Endometrial microvascular endothelial cells (primary cell): ENCODE measurements around the gene GOLGA8K. TPM values are rescaled to one million over a fixed set of nuclear protein-coding genes. Genes with fewer than 3 reads are reported as not detected.
"Not testable (repeated sequence)": the region's sequence is repeated elsewhere in the genome, so short reads cannot be mapped to it uniquely, and the experiment has no call there.

Experiments used
- in situ Hi-C: cut with HindIII; loops from 2 replicates; pipeline ENCODE4 v1.10.0; 2017; ENCODE audit warnings: low sequenced_read_pairs, low pct_unique_long_range_greater_than_20kb; ENCODE audit errors: inconsistent ontology term
- total RNA-seq: library from RNA; depleted of rRNA; stranded (reverse); fragments of >200 nt; gene quantifications from one replicate; pipeline ENCODE4 v1.2.3, GENCODE V29; 2015; ENCODE audit errors: inconsistent ontology term

Gene GOLGA8K
- total RNA-seq, 1 donor from 2014 or later: not detected

DNA sequence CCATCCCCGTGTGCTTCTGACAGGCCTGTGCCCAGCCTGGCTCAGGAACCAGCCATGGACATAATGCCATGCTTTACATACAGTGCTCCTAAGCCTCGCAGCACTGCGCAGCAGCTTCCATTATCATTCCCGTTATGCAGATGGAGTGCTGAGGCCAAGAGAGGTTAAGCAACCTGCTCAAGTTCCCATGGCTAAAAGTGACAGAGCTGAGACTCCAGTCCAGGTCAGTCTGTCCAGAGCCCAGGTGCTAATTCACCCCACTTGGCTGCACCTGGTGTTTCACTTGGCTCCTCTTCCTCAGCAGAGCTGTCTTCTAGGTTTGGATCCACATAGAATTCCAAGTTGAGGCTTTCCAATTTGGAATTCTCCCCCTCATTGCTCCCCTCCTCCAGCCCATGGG lies 41.4 kb downstream of the GOLGA8K start:
- in situ Hi-C loops: not testable (repeated sequence)

DNA sequence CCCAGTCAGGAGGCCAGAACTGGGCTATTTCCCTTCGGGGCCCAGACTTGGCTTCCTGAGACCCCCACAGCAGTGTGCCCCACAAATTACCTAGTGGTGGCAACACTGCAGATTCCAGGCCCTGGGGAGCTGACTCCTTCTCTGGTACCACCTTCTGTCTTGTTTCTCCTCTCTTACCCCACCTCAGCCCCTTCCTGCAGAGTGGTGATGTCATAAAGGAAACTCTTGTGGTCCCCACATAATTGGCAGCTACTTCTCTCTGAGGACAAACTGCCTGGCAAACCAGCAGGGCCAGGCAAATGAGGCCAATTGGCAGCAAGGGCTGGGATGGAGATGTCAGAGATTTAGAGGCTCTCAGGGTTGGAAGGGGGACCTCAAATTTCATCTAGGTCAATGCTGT lies 44.6 kb downstream of the GOLGA8K start:
- in situ Hi-C loops: not testable (repeated sequence)

DNA sequence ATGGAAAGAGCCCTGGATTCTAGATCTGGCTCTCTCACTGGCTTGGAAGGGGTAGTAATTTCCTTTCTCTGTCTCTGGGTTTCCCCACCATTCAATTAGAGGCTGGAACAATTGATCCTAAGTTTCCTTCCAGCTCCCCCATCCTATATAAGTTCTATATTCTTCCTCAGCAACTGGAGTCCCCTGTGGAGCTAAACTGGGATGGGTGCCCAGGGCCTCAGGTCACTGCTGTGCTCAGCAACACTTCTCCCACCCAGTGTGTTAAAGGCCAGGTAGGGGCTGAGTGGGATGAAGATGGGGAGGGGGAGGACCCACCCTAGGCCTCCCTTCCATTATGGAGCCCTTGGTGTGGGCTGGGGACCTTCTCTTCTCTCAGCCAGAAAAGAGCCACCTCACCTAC lies 46.2 kb downstream of the GOLGA8K start:
- in situ Hi-C loops: not testable (repeated sequence)

DNA sequence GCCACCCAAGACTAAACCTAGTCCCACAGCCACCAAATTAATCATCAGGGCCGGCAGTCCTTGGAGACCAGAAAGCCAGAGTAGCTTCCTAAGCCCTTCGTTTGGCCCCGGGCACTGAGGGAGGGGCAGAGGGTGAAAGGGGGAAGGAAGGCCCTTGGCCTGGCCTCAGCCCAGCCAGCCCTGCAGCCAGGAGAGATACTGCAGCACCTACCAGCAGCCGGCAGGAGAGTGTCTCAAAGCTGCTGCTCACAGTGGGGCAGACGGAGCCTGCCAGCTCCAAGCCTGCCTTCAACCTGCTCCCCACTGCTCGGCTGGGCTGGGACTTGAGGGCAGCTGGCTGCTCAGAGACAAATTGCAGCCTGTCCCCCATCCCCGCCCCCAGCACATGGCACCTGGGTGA lies 50.3 kb downstream of the GOLGA8K start:
- in situ Hi-C loops: not testable (repeated sequence)

DNA sequence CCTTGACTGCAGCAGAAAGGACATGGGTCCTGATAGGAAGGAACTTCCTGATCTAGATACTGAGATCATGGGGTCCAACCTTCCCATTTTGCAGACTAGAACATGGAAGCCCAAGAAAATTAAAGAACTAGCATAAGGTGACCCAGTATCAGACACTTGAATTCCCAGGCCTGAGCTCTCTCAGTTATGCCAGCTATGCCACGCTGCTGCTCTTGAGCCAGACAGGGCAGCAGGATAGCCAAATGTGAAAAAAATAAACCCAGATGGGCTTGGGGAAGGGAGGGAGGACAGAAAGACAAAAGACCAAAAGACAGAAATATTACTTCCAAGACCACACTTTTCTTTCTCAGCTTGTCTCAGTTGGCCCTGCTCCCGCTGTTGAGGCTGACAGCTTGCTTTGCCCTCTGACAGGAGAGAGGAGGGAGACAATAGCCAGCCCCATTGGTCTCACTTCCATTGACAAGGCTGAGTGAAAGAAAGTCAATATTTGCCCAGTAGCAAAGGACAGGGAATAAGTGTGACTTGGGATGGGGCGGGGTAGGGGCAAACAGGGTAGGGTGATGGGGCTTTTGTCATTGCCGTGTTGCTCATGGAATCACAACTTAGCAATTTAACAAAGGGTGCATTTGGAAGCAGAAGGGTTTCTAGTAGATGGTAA lies 52.4 kb downstream of the GOLGA8K start:
- in situ Hi-C loops: not testable (repeated sequence)

DNA sequence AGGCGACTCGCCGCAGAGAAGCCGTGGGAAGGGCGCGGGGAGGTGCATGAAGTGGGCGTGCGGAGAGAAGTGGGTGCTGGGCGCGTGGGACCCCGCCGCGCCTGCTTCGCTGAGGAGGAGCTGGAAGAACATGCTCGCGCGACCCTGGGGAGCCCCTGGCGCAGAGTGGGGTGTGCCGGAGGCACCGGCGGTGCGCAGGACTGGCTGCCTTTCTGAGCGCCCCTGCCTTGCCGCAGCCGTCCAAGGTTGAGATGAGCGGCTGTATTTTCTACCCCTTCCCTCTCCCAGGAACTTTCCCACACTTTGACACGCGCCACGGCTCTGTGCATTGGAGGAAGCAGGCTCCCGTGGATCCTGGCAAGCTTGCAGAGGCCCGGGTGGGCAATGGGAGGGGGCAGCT lies 56.1 kb downstream of the GOLGA8K start:
- in situ Hi-C loops: not testable (repeated sequence)

DNA sequence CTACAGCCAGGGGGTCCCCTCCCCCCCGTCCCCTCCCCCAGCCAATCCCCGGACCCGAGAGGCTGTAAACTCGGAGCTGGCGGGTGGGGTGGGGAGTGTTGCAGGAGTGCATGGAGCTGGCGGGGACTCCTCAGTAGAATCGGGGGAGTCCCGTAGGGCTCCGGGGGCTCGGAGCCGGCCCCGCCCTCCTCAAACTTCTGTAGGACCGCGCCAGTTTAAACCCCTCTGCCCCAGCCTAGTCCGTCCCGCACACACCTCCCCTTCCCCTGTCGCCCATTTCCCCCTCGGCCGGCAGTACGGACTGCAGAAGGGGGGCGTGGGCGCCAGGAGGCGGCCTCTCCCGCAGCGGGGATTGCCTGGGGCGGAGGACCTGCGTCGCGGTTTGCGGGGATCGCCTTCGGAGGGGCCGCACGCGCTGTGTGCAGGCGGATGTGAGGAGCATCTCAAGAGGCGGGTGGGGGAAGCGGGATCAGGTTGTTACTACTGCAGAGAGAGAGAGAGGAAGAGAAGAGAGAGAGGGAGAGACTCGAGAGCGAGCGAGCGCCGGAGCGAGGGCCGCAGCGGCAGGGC lies 57.0 kb downstream of the GOLGA8K start:
- in situ Hi-C loops: not testable (repeated sequence)

DNA sequence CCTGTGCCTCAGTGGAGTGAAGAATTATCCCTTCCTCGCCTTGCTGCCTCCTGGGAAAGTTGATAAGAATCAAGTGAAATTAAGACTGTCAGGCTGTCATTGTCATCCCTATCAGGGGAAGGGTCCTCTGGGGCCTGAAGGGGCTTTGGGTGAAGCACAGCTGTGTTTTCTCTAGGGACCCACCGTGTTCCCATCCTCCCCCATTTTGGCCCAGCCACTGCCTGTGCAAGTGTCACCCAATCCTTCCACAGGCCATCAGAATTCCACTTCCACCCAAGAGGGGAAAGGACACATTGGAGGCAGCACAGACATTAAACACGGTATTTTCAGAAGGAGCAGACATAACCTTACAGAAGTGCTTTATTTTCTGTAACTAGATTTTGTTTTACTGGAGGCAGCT lies 59.2 kb downstream of the GOLGA8K start:
- in situ Hi-C loops: not testable (repeated sequence)

Other genes starting within 250 kb of the GOLGA8K start
- not detected for gene GOLGA8O, start 52.3 kb upstream of the GOLGA8K start, total RNA-seq
- 0.56 TPM for gene GOLGA8N, start 190.2 kb upstream of the GOLGA8K start, total RNA-seq
- 37.5 TPM for gene ARHGAP11A, start 212.2 kb upstream of the GOLGA8K start, total RNA-seq
- gene SCG5, start 238.4 kb upstream of the GOLGA8K start, total RNA-seq: 0.65 TPM